HEK293 (cell line): Measurements from ENCODE around the gene POLR2E.
A peak's percentile ranks its signal among the peaks of the same experiment; 100 is the strongest.

Experiments
- FEZF1 ChIP-seq: fragments of 450-650 bp; formaldehyde crosslinking; IDR thresholded peaks from 2 replicates; pipeline ENCODE4 v1.5.1; 2016; ENCODE audit warnings: missing biosample characterization, missing genetic modification characterization
- GFI1B ChIP-seq: fragments of 450-650 bp; formaldehyde crosslinking; IDR thresholded peaks from 2 replicates; pipeline ENCODE4 v1.5.1; 2016; ENCODE audit warnings: missing biosample characterization, missing genetic modification characterization
- KLF7 ChIP-seq: fragments of 450-650 bp; formaldehyde crosslinking; IDR thresholded peaks from 2 replicates; pipeline ENCODE4 v1.5.1; 2016; ENCODE audit warnings: missing biosample characterization, missing genetic modification characterization, borderline replicate concordance
- MYNN ChIP-seq: fragments of 450-650 bp; formaldehyde crosslinking; IDR thresholded peaks from 2 replicates; pipeline ENCODE4 v1.5.1; 2016; ENCODE audit warnings: missing biosample characterization, missing genetic modification characterization, borderline replicate concordance
- SCRT2 ChIP-seq: fragments of 450-650 bp; formaldehyde crosslinking; IDR thresholded peaks from 2 replicates; pipeline ENCODE4 v1.5.1; 2016; ENCODE audit warnings: missing biosample characterization, missing genetic modification characterization
- ZBTB1 ChIP-seq: fragments of 450-650 bp; formaldehyde crosslinking; IDR thresholded peaks from 2 replicates; pipeline ENCODE4 v1.5.1; 2016; ENCODE audit warnings: missing biosample characterization, missing genetic modification characterization
- ZBTB7A ChIP-seq: fragments of 450-650 bp; formaldehyde crosslinking; IDR thresholded peaks from 2 replicates; pipeline ENCODE4 v1.5.1; 2016; ENCODE audit warnings: low read depth, missing biosample characterization, missing genetic modification characterization
- ZNF112 ChIP-seq: fragments of 450-650 bp; formaldehyde crosslinking; IDR thresholded peaks from 2 replicates; pipeline ENCODE4 v1.5.0; 2017; ENCODE audit warnings: missing biosample characterization, missing genetic modification characterization
- ZNF174 ChIP-seq: fragments of 450-650 bp; formaldehyde crosslinking; IDR thresholded peaks from 2 replicates; pipeline ENCODE4 v1.5.0; 2017; ENCODE audit warnings: missing biosample characterization, mild to moderate bottlenecking, missing genetic modification characterization
- ZNF324 ChIP-seq: fragments of 450-650 bp; formaldehyde crosslinking; IDR thresholded peaks from 2 replicates; pipeline ENCODE4 v1.5.1; 2016; ENCODE audit warnings: missing biosample characterization, missing genetic modification characterization
- ZNF362 ChIP-seq: fragments of 450-650 bp; formaldehyde crosslinking; IDR thresholded peaks from 2 replicates; pipeline ENCODE4 v1.5.1; 2016; ENCODE audit warnings: missing biosample characterization, missing genetic modification characterization
- ZNF433 ChIP-seq: fragments of 450-650 bp; formaldehyde crosslinking; IDR thresholded peaks from 2 replicates; pipeline ENCODE4 v1.5.1; 2016; ENCODE audit warnings: missing biosample characterization, missing genetic modification characterization, low read depth
- ZNF473 ChIP-seq: fragments of 450-650 bp; formaldehyde crosslinking; IDR thresholded peaks from 2 replicates; pipeline ENCODE4 v1.5.1; 2017; ENCODE audit warnings: missing biosample characterization, missing genetic modification characterization
- ZNF518A ChIP-seq: fragments of 450-650 bp; formaldehyde crosslinking; conservative IDR thresholded peaks from 2 replicates; pipeline ENCODE4 v1.5.1; 2016; ENCODE audit warnings: low read depth, missing biosample characterization, missing genetic modification characterization
- ZNF600 ChIP-seq: fragments of 450-650 bp; formaldehyde crosslinking; IDR thresholded peaks from 2 replicates; pipeline ENCODE4 v1.5.1; 2016; ENCODE audit warnings: missing biosample characterization, missing genetic modification characterization
- ZNF654 ChIP-seq: fragments of 450-650 bp; formaldehyde crosslinking; IDR thresholded peaks from 2 replicates; pipeline ENCODE4 v1.5.1; 2016; ENCODE audit warnings: low read depth, missing biosample characterization, missing genetic modification characterization
- ZNF707 ChIP-seq: fragments of 450-650 bp; formaldehyde crosslinking; IDR thresholded peaks from 2 replicates; pipeline ENCODE4 v1.5.1; 2016; ENCODE audit warnings: missing biosample characterization, missing genetic modification characterization
- ZNF777 ChIP-seq: fragments of 450-650 bp; formaldehyde crosslinking; IDR thresholded peaks from 2 replicates; pipeline ENCODE4 v1.5.1; 2017; ENCODE audit warnings: missing biosample characterization, missing genetic modification characterization, borderline replicate concordance
- TF ChIP-seq, protein P1 (sequence below): fragments of 450-650 bp; formaldehyde crosslinking; IDR thresholded peaks from 2 replicates; pipeline ENCODE4 v1.5.1; 2016; ENCODE audit warnings: missing biosample characterization, missing genetic modification characterization
- TF ChIP-seq, protein P2 (sequence below): fragments of 450-650 bp; formaldehyde crosslinking; IDR thresholded peaks from 2 replicates; pipeline ENCODE4 v1.5.1; 2016; ENCODE audit warnings: missing biosample characterization, missing genetic modification characterization, borderline replicate concordance
- TF ChIP-seq, protein P3 (sequence below): fragments of 450-650 bp; formaldehyde crosslinking; IDR thresholded peaks from 2 replicates; pipeline ENCODE4 v1.5.1; 2016; ENCODE audit warnings: missing biosample characterization, missing genetic modification characterization
- TF ChIP-seq, protein P4 (sequence below): fragments of 450-650 bp; formaldehyde crosslinking; IDR thresholded peaks from 2 replicates; pipeline ENCODE4 v1.5.1; 2016; ENCODE audit warnings: missing biosample characterization, missing genetic modification characterization
- TF ChIP-seq, protein P5 (sequence below): fragments of 450-650 bp; formaldehyde crosslinking; IDR thresholded peaks from 2 replicates; pipeline ENCODE4 v1.5.1; 2017; ENCODE audit warnings: missing biosample characterization, missing genetic modification characterization

POLR2E gene

DNA sequence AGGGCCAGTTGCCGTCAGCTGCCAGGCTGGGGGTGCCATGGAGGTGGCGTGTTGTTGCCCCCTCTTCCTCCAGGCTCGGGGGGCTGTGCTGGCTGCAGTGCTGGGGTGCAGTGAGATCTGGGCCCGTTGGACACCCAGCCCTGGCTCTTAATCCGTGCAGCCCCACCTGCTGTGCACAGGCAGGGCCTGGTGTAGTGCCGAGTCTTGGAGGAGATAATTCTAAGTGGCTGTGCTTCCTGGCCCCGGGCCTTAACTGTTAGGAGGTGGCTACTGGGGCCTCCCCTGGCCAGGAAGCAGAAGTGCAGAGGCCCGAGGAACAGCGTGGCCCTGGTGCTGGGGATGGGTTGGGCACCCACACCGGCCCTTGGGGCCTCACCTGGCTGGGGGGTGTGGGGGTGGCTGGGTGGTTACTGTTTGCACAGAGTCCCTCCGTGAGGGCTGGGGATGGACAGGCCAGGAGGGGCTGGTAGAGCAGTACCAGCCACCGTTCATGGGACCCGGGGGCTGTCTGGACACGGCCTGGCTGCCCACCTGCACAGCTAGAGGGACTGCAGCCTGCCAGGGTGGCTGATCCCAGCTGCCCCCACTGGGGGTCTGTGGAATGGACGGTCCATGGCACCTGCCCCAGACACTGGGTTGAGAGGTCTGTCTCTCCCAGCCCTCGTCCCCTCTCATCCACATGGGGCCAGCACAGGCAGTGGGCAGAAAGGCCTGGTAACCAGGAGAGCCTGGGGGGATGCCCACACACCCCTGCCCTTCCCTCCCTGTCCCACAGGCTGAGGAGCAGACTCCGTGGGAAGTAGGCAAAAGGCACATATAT is 11.9 kb upstream of the POLR2E start (continued):
- TF ChIP-seq, protein P1, sequence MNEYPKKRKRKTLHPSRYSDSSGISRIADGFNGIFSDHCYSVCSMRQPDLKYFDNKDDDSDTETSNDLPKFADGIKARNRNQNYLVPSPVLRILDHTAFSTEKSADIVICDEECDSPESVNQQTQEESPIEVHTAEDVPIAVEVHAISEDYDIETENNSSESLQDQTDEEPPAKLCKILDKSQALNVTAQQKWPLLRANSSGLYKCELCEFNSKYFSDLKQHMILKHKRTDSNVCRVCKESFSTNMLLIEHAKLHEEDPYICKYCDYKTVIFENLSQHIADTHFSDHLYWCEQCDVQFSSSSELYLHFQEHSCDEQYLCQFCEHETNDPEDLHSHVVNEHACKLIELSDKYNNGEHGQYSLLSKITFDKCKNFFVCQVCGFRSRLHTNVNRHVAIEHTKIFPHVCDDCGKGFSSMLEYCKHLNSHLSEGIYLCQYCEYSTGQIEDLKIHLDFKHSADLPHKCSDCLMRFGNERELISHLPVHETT (tag by site-specific recombination): no peak
- TF ChIP-seq ZNF112 (tag by site-specific recombination): no peak
- TF ChIP-seq, protein P2, sequence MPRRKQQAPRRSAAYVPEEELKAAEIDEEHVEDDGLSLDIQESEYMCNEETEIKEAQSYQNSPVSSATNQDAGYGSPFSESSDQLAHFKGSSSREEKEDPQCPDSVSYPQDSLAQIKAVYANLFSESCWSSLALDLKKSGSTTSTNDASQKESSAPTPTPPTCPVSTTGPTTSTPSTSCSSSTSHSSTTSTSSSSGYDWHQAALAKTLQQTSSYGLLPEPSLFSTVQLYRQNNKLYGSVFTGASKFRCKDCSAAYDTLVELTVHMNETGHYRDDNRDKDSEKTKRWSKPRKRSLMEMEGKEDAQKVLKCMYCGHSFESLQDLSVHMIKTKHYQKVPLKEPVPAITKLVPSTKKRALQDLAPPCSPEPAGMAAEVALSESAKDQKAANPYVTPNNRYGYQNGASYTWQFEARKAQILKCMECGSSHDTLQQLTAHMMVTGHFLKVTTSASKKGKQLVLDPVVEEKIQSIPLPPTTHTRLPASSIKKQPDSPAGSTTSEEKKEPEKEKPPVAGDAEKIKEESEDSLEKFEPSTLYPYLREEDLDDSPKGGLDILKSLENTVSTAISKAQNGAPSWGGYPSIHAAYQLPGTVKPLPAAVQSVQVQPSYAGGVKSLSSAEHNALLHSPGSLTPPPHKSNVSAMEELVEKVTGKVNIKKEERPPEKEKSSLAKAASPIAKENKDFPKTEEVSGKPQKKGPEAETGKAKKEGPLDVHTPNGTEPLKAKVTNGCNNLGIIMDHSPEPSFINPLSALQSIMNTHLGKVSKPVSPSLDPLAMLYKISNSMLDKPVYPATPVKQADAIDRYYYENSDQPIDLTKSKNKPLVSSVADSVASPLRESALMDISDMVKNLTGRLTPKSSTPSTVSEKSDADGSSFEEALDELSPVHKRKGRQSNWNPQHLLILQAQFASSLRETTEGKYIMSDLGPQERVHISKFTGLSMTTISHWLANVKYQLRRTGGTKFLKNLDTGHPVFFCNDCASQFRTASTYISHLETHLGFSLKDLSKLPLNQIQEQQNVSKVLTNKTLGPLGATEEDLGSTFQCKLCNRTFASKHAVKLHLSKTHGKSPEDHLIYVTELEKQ (tag by site-specific recombination): no peak
- TF ChIP-seq ZNF433: no peak
- TF ChIP-seq SCRT2 (tag by site-specific recombination): no peak
- TF ChIP-seq ZNF324 (tag by site-specific recombination): no peak
- no peak for TF ChIP-seq MYNN (tag by site-specific recombination)
- TF ChIP-seq ZNF473 (tag by site-specific recombination): no peak
- no peak for TF ChIP-seq ZNF600 (tag by site-specific recombination)
- TF ChIP-seq ZBTB1 (tag by site-specific recombination): no peak
- no peak for TF ChIP-seq ZNF362 (tag by site-specific recombination)
- TF ChIP-seq, protein P3, sequence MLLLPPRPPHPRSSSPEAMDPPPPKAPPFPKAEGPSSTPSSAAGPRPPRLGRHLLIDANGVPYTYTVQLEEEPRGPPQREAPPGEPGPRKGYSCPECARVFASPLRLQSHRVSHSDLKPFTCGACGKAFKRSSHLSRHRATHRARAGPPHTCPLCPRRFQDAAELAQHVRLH (tag by site-specific recombination): no peak
- TF ChIP-seq ZNF518A (tag by site-specific recombination): no peak
- TF ChIP-seq ZNF707 (tag by site-specific recombination): no peak
- 0 out of 2 replicates have a peak, but pooled peaks have one; percentile 44 for TF ChIP-seq ZBTB7A
- TF ChIP-seq ZNF174 (tag by site-specific recombination): no peak
- TF ChIP-seq, protein P4, sequence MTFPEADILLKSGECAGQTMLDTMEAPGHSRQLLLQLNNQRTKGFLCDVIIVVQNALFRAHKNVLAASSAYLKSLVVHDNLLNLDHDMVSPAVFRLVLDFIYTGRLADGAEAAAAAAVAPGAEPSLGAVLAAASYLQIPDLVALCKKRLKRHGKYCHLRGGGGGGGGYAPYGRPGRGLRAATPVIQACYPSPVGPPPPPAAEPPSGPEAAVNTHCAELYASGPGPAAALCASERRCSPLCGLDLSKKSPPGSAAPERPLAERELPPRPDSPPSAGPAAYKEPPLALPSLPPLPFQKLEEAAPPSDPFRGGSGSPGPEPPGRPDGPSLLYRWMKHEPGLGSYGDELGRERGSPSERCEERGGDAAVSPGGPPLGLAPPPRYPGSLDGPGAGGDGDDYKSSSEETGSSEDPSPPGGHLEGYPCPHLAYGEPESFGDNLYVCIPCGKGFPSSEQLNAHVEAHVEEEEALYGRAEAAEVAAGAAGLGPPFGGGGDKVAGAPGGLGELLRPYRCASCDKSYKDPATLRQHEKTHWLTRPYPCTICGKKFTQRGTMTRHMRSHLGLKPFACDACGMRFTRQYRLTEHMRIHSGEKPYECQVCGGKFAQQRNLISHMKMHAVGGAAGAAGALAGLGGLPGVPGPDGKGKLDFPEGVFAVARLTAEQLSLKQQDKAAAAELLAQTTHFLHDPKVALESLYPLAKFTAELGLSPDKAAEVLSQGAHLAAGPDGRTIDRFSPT (tag by site-specific recombination): peak; percentile 29
- TF ChIP-seq FEZF1: no peak
- TF ChIP-seq, protein P5, sequence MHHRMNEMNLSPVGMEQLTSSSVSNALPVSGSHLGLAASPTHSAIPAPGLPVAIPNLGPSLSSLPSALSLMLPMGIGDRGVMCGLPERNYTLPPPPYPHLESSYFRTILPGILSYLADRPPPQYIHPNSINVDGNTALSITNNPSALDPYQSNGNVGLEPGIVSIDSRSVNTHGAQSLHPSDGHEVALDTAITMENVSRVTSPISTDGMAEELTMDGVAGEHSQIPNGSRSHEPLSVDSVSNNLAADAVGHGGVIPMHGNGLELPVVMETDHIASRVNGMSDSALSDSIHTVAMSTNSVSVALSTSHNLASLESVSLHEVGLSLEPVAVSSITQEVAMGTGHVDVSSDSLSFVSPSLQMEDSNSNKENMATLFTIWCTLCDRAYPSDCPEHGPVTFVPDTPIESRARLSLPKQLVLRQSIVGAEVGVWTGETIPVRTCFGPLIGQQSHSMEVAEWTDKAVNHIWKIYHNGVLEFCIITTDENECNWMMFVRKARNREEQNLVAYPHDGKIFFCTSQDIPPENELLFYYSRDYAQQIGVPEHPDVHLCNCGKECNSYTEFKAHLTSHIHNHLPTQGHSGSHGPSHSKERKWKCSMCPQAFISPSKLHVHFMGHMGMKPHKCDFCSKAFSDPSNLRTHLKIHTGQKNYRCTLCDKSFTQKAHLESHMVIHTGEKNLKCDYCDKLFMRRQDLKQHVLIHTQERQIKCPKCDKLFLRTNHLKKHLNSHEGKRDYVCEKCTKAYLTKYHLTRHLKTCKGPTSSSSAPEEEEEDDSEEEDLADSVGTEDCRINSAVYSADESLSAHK (tag by site-specific recombination): no peak
- no peak for TF ChIP-seq ZNF654
- no peak for TF ChIP-seq GFI1B (tag by site-specific recombination)
- TF ChIP-seq KLF7 (tag by site-specific recombination): no peak
- no peak for TF ChIP-seq ZNF777 (tag by site-specific recombination)
